Measurements from ENCODE around the gene WDR44.
A peak's percentile ranks its signal among the peaks of the same experiment; 100 is the strongest.
"Not testable (repeated sequence)": the region's sequence is repeated elsewhere in the genome, so short reads cannot be mapped to it uniquely, and the experiment has no call there.

Gene WDR44

GRCh38 chrX:118356154-118356701 is 10.3 kb downstream of the WDR44 start:
- DNase-seq (ENCODE audit: low spot score): no peak

- peak; percentile 5 for DNase-seq (ENCODE audit: low spot score)
Measured at GRCh38 chrX:118360429-118361125, 14.7 kb downstream of the WDR44 start.

- no peak for DNase-seq (ENCODE audit: low spot score)
Measured at GRCh38 chrX:118364261-118364660, 18.4 kb downstream of the WDR44 start.

GRCh38 chrX:118367338-118367737 is 21.4 kb downstream of the WDR44 start:
- DNase-seq (ENCODE audit: low spot score): no peak

- no peak for DNase-seq (ENCODE audit: low spot score)
Measured at GRCh38 chrX:118368398-118368797, 22.5 kb downstream of the WDR44 start.

GRCh38 chrX:118370921-118371624 is 25.2 kb downstream of the WDR44 start:
- DNase-seq (ENCODE audit: low spot score): no peak

- DNase-seq (ENCODE audit: low spot score): no peak
Measured at GRCh38 chrX:118373538-118373937, 27.6 kb downstream of the WDR44 start.

GRCh38 chrX:118383120-118383519 is 37.2 kb downstream of the WDR44 start:
- no peak for DNase-seq (ENCODE audit: low spot score)

- DNase-seq (ENCODE audit: low spot score): no peak
Measured at GRCh38 chrX:118392716-118393115, 46.8 kb downstream of the WDR44 start.

GRCh38 chrX:118396113-118396512 is 50.2 kb downstream of the WDR44 start:
- no peak for DNase-seq (ENCODE audit: low spot score)

- DNase-seq (ENCODE audit: low spot score): no peak
Measured at GRCh38 chrX:118418811-118419251, 72.9 kb downstream of the WDR44 start.

- peak; percentile 12 for DNase-seq (ENCODE audit: low spot score)
Measured at GRCh38 chrX:118420462-118420861, 74.6 kb downstream of the WDR44 start.

- no peak for DNase-seq (ENCODE audit: low spot score)
Measured at GRCh38 chrX:118423558-118423957, 77.7 kb downstream of the WDR44 start.

- DNase-seq (ENCODE audit: low spot score): no peak
Measured at GRCh38 chrX:118432799-118433198, 86.9 kb downstream of the WDR44 start.

GRCh38 chrX:118437283-118437682 is 91.4 kb downstream of the WDR44 start:
- DNase-seq (ENCODE audit: low spot score): no peak

GRCh38 chrX:118448273-118448783 is 102.4 kb downstream of the WDR44 start:
- DNase-seq (ENCODE audit: low spot score): peak; percentile 14

GRCh38 chrX:118455013-118455412 is 109.1 kb downstream of the WDR44 start:
- no peak for DNase-seq (ENCODE audit: low spot score)

- peak; percentile 38 for DNase-seq (ENCODE audit: low spot score)
Measured at GRCh38 chrX:118459494-118459893, 113.6 kb downstream of the WDR44 start.

- no peak for DNase-seq (ENCODE audit: low spot score)
Measured at GRCh38 chrX:118464501-118464900, 118.6 kb downstream of the WDR44 start.

GRCh38 chrX:118468122-118468521 is 122.2 kb downstream of the WDR44 start:
- no peak for DNase-seq (ENCODE audit: low spot score)

- DNase-seq (ENCODE audit: low spot score): not testable (repeated sequence)
Measured at GRCh38 chrX:118470721-118471347, 124.9 kb downstream of the WDR44 start.

- peak; percentile 8 for DNase-seq (ENCODE audit: low spot score)
Measured at GRCh38 chrX:118474586-118474985, 128.7 kb downstream of the WDR44 start.

- peak; percentile 5 for DNase-seq (ENCODE audit: low spot score)
Measured at GRCh38 chrX:118475903-118476302, 130.0 kb downstream of the WDR44 start.
